Measurements from ENCODE around the gene COMMD2.

The COMMD2 gene

DNA sequence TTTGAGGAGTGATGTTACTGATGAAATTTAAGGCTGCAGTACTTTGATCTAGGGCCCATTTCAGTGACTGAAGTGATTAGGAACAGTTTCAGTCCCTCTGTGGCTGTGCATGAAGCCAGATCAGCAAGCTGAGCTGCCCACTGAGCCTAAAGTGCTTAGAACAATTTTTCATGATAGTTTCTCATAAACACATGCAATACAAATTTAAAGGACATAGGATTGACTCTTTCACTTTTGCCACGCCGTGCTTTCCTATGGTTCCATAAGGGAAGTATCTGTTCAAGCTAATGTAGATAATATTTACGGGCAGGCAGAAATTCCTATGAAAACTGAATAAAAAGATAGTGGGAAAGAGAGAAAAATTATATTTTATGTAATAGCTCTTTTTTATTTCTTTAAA is 29.5 kb upstream of the COMMD2 start:
- Histone ChIP-seq H3K9me3 (ENCODE audit: control insufficient read depth, insufficient read depth, low read length) (no peaks in the 10 kb centered on the region), H3K36me3 (ENCODE audit: control insufficient read depth, insufficient read depth, low read length) (no peaks in the 10 kb centered on the region), H3K4me1 (ENCODE audit: control insufficient read depth, insufficient read depth, low read length) (no peaks in the 10 kb centered on the region), H3K27ac (ENCODE audit: low read length) (no peak overlapping the region), H3K4me3 (ENCODE audit: low read length) (no peak overlapping the region), H3K27me3 (ENCODE audit: control insufficient read depth, insufficient read depth, low read length) (no peaks in the 10 kb centered on the region)
- WGBS (ENCODE audit: insufficient coverage, insufficient read length), result no CpG with 5 or more reads among the region's 3 CpGs
- no peak for DNase-seq (ENCODE audit: low read depth, low spot score)

DNA sequence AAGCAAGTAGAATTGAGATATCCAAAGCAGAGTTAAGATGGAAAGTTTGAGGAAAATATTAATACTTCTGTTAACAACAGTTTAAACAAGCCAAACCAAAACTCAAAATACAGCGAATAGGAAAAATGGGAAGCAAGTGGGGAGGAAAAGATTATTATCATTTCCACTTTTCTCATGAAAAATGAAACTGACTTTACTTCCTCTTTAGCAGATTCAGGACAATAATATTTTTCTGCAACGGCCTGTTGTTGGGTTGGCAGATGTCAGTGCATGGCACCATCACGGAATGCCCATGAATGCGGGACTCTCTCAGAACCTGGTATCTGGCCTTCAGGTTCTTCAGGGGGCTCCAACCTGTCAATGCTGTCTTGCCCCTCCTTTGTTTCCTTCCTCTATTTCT is 28.9 kb upstream of the COMMD2 start:
- no peaks in the 10 kb centered on the region for H3K9me3 ChIP-seq (ENCODE audit: control insufficient read depth, insufficient read depth, low read length)
- H3K27ac ChIP-seq (ENCODE audit: low read length), result no peak overlapping the region
- H3K36me3 ChIP-seq (ENCODE audit: control insufficient read depth, insufficient read depth, low read length), result no peaks in the 10 kb centered on the region
- H3K4me1 ChIP-seq (ENCODE audit: control insufficient read depth, insufficient read depth, low read length), result no peaks in the 10 kb centered on the region
- DNase-seq (ENCODE audit: low read depth, low spot score), result no peak
- H3K27me3 ChIP-seq (ENCODE audit: control insufficient read depth, insufficient read depth, low read length), result no peaks in the 10 kb centered on the region
- no peak overlapping the region for H3K4me3 ChIP-seq (ENCODE audit: low read length)
- no CpG with 5 or more reads among the region's 4 CpGs for WGBS (ENCODE audit: insufficient coverage, insufficient read length)

DNA sequence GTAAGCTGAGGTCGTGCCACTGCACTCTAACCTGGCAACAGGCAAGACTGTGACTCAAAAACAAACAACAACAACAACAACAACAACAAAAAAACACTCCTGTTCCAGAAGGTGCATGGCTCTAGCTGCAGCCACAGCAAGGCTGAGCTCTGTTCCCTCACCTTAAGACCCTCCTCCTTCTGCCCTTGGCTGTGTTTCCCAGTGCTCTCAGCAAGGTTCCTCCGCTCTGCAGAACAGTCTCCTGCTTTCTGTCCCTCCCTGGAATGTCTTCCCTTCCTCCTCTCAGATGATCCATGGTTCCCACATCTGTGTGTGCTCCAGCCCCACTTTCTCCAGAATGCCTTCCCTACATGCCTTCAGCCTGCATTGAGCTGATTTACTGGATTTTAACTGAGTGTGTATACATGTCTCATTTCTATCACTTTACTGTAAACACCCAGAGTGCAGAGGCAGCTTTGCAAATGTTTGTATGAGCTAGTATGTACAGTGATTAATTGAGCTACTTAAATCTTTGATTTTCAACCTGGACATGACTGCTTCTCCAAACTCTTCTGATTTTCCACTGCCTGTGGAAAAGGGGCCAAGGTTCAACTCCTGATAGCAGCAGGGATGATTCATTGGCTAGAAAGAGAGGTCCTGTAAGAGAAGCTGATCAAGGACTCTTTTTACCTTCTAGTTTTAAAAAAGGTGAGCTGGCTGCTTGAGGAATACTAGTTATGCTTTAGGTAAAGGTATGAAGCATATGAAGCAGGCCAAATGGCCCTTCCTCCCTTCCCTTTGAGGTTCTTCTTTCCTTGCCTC is 25.3 kb upstream of the COMMD2 start:
- Histone ChIP-seq H3K4me1 (ENCODE audit: control insufficient read depth, insufficient read depth, low read length) (no peaks in the 10 kb centered on the region), H3K27ac (ENCODE audit: low read length) (no peak overlapping the region), H3K27me3 (ENCODE audit: control insufficient read depth, insufficient read depth, low read length) (no peaks in the 10 kb centered on the region), H3K9me3 (ENCODE audit: control insufficient read depth, insufficient read depth, low read length) (no peaks in the 10 kb centered on the region), H3K4me3 (ENCODE audit: low read length) (no peak overlapping the region), H3K36me3 (ENCODE audit: control insufficient read depth, insufficient read depth, low read length) (no peaks in the 10 kb centered on the region)
- WGBS (ENCODE audit: insufficient coverage, insufficient read length), result no CpG with 5 or more reads among the region's 2 CpGs
- no peak for DNase-seq (ENCODE audit: low read depth, low spot score)

DNA sequence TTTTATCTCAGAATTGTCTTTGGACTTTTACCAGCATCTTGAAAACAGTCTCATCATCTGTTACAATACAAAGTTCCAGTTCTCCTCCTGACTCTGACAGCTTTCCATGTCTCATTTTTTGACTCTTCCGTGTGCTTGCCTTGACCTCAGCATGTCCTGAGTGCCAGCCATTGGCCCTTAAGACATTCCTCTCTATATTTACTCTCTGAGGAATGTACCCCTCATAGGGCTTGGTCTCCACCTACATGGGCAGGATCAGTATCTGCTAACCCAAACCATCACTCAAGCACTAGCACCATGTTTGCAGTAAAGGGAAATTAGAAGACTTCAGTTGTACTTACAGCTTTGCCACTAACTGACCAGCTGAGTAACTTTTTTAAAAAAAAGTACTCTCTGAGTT is 23.9 kb upstream of the COMMD2 start:
- WGBS (ENCODE audit: insufficient coverage, insufficient read length), result no CpG with 5 or more reads among the region's 1 CpG
- Histone ChIP-seq H3K27me3 (ENCODE audit: control insufficient read depth, insufficient read depth, low read length) (no peaks in the 10 kb centered on the region), H3K4me1 (ENCODE audit: control insufficient read depth, insufficient read depth, low read length) (no peaks in the 10 kb centered on the region; the same call in 1 of the 2 replicates), H3K9me3 (ENCODE audit: control insufficient read depth, insufficient read depth, low read length) (no peaks in the 10 kb centered on the region), H3K27ac (ENCODE audit: low read length) (no peak overlapping the region), H3K36me3 (ENCODE audit: control insufficient read depth, insufficient read depth, low read length) (no peaks in the 10 kb centered on the region), H3K4me3 (ENCODE audit: low read length) (no peak overlapping the region)
- DNase-seq (ENCODE audit: low read depth, low spot score), result no peak

DNA sequence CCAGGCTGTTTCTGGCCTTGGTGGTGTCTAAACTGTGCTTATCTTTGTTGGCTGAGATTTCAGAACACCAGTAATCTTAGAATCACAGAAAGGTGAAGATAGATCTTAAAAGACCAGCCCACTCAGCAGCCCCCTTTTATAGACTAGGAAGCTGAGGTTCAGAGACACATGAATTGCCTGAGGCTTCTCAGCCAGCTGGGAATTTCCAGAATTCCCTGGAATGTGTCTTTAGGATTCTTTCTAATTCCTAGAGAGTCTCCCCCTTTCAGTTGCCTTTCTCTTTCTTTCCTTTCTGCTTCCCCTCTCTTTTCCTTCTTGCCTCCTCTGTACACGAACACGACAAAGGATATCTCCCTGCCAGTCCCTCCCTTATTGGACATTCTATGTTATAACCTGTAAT is 20.6 kb upstream of the COMMD2 start:
- Histone ChIP-seq H3K36me3 (ENCODE audit: control insufficient read depth, insufficient read depth, low read length) (no peaks in the 10 kb centered on the region), H3K4me1 (ENCODE audit: control insufficient read depth, insufficient read depth, low read length) (no peaks in the 10 kb centered on the region; the same call in 1 of the 2 replicates), H3K4me3 (ENCODE audit: low read length) (no peak overlapping the region), H3K27me3 (ENCODE audit: control insufficient read depth, insufficient read depth, low read length) (no peaks in the 10 kb centered on the region), H3K27ac (ENCODE audit: low read length) (no peak overlapping the region), H3K9me3 (ENCODE audit: control insufficient read depth, insufficient read depth, low read length) (no peaks in the 10 kb centered on the region)
- WGBS (ENCODE audit: insufficient coverage, insufficient read length), result no CpG with 5 or more reads among the region's 2 CpGs
- DNase-seq (ENCODE audit: low read depth, low spot score), result no peak

DNA sequence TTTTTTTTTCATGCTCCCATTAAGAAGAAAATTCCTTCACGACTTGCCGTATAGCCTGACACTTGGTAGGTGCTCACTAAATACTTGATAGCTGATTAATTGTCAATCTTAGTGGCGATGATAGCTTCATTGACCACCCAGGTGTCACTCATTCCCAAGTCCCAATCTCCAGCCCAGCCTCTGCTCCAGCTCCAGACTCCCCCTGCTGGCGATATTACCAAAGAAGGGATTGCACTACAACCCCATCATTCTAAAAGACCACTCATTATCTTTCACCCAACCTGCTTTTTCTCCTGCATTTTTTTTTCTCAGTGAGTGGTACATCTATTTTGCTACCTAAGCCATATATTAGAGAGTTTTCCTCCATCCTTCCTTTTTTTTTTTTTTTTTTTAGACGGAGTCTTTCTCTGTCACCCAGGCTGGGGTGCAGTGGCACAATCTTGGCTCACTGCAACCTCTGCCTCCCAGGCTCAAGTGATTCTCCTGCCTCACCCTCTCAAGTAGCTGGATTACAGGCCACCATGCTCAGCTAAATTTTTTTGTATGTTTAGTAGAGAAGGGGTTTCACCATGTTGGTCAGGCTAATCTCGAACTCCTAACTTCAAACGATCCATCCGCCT is 19.5 kb upstream of the COMMD2 start:
- peak; percentile 43 for DNase-seq (ENCODE audit: low read depth, low spot score)
- no CpG with 5 or more reads among the region's 8 CpGs for WGBS (ENCODE audit: insufficient coverage, insufficient read length)

DNA sequence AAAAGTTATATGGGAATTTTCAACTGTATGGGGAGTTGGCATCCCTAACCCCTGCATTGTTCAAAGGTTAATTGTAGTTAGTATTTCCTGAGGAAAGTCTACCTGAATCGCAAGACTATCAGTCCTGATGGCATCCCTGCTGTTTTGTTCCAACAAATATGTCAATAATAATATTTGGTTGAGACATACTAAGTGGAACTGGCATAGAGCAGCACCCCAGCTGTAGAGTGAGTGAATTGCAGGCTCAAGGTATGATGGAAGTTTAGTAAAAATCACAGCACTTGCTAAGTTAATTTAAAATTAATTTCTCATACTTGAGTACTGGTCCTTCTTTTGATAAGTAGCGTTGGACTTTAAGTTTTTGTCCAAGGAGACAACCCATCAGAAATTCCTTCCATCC is 18.0 kb upstream of the COMMD2 start:
- no CpG with 5 or more reads among the region's 2 CpGs for WGBS (ENCODE audit: insufficient coverage, insufficient read length)
- Histone ChIP-seq H3K9me3 (ENCODE audit: control insufficient read depth, insufficient read depth, low read length) (no peaks in the 10 kb centered on the region), H3K27ac (ENCODE audit: low read length) (no peak overlapping the region), H3K4me3 (ENCODE audit: low read length) (no peak overlapping the region), H3K36me3 (ENCODE audit: control insufficient read depth, insufficient read depth, low read length) (no peaks in the 10 kb centered on the region), H3K4me1 (ENCODE audit: control insufficient read depth, insufficient read depth, low read length) (no peaks in the 10 kb centered on the region; the same call in 1 of the 2 replicates), H3K27me3 (ENCODE audit: control insufficient read depth, insufficient read depth, low read length) (no peaks in the 10 kb centered on the region)
- no peak for DNase-seq (ENCODE audit: low read depth, low spot score)

More for the DNA sequence above, 19.5 kb upstream of the COMMD2 start:
- H3K27ac ChIP-seq (ENCODE audit: low read length), result no peak overlapping the region
- H3K4me3 ChIP-seq (ENCODE audit: low read length), result no peak overlapping the region
- H3K36me3 ChIP-seq (ENCODE audit: control insufficient read depth, insufficient read depth, low read length), result no peaks in the 10 kb centered on the region
- H3K9me3 ChIP-seq (ENCODE audit: control insufficient read depth, insufficient read depth, low read length), result no peaks in the 10 kb centered on the region
- no peaks in the 10 kb centered on the region for H3K27me3 ChIP-seq (ENCODE audit: control insufficient read depth, insufficient read depth, low read length)
- no peaks in the 10 kb centered on the region; the same call in 1 of the 2 replicates for H3K4me1 ChIP-seq (ENCODE audit: control insufficient read depth, insufficient read depth, low read length)

DNA sequence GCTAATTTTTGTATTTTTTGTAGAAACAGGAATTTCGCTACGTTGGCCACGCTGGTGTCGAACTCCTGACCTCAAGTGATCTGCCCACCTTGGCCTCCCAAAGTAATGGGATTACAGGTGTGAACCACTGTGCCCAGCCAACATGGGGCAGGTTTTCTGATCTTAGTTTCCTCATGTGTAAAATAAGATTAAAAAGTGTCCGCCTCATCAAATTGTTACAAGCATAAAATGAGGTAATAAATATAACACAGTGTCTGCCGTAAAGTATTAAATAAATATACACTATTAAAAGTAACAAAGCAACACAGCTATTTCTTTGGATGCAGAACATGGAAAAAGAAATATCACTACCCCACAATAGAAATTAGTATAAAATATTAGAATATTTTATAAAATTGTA is 16.4 kb upstream of the COMMD2 start:
- Histone ChIP-seq H3K4me1 (ENCODE audit: control insufficient read depth, insufficient read depth, low read length) (no peaks in the 10 kb centered on the region; the same call in 1 of the 2 replicates), H3K4me3 (ENCODE audit: low read length) (no peak overlapping the region), H3K27me3 (ENCODE audit: control insufficient read depth, insufficient read depth, low read length) (no peaks in the 10 kb centered on the region), H3K9me3 (ENCODE audit: control insufficient read depth, insufficient read depth, low read length) (no peaks in the 10 kb centered on the region), H3K27ac (ENCODE audit: low read length) (no peak overlapping the region), H3K36me3 (ENCODE audit: control insufficient read depth, insufficient read depth, low read length) (no peaks in the 10 kb centered on the region)
- DNase-seq (ENCODE audit: low read depth, low spot score), result no peak
- WGBS (ENCODE audit: insufficient coverage, insufficient read length), result no CpG with 5 or more reads among the region's 6 CpGs

DNA sequence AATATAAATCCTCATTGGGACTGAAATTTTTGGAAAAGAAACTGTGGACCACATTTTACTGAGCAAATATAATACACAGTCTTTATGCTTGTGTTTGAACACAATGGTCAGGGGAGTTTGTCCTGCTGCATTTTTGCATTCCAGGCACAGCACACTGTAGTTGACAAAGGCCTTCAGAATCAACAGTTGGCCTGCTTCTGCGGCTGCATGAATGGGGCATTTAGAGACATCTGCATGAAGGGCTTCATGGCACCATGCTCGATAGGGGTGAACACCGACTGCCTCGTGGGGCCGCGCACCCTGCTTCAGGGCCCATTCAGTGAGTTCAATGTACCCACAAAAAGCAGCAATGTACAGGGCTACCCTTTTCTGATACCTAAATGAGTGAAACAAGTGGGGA is 15.4 kb upstream of the COMMD2 start:
- H3K27ac ChIP-seq (ENCODE audit: low read length), result no peak overlapping the region
- no peaks in the 10 kb centered on the region for H3K36me3 ChIP-seq (ENCODE audit: control insufficient read depth, insufficient read depth, low read length)
- DNase-seq (ENCODE audit: low read depth, low spot score), result no peak
- no CpG with 5 or more reads among the region's 6 CpGs for WGBS (ENCODE audit: insufficient coverage, insufficient read length)
- H3K27me3 ChIP-seq (ENCODE audit: control insufficient read depth, insufficient read depth, low read length), result no peaks in the 10 kb centered on the region
- no peak overlapping the region for H3K4me3 ChIP-seq (ENCODE audit: low read length)
- no peaks in the 10 kb centered on the region; the same call in 1 of the 2 replicates for H3K4me1 ChIP-seq (ENCODE audit: control insufficient read depth, insufficient read depth, low read length)
- no peaks in the 10 kb centered on the region for H3K9me3 ChIP-seq (ENCODE audit: control insufficient read depth, insufficient read depth, low read length)

DNA sequence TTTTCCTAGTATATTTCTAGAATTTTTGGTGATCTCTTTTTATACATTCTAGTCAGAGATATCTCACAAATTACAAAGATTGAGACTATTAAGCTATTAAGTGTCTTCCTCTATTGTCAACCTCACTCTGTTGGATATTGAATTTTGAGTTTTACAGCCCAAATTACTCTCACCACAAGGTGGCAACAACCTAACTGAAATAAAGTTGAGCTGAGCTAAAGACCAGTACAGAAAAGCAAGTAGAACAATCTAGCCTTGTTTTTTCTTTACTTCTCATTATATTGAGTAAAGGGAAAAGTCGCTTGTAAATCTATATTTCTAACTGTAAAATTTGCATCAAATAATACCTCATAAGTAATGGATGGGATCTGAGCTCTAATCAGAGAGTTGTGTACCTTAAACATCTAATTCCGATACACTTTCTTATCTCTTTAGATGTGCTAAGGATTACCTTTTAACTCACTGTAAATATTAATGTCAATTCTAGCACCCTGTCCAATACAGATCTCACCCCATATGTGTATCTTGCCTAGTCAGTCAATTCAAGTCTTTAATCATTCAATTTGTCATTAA is 13.6 kb upstream of the COMMD2 start:
- Histone ChIP-seq H3K4me3 (ENCODE audit: low read length) (no peak overlapping the region), H3K27ac (ENCODE audit: low read length) (no peak overlapping the region), H3K9me3 (ENCODE audit: control insufficient read depth, insufficient read depth, low read length) (no peaks in the 10 kb centered on the region), H3K27me3 (ENCODE audit: control insufficient read depth, insufficient read depth, low read length) (no peaks in the 10 kb centered on the region), H3K4me1 (ENCODE audit: control insufficient read depth, insufficient read depth, low read length) (no peaks in the 10 kb centered on the region), H3K36me3 (ENCODE audit: control insufficient read depth, insufficient read depth, low read length) (no peaks in the 10 kb centered on the region)
- no peak for DNase-seq (ENCODE audit: low read depth, low spot score)
- no CpG with 5 or more reads among the region's 2 CpGs for WGBS (ENCODE audit: insufficient coverage, insufficient read length)

All from iPS DF 6.9 (cell line).